ENCODE data around the gene ELAVL1.

ELAVL1 gene

GRCh38 chr19:7983995-7984837 lies 21.2 kb downstream of the ELAVL1 start:
- no peak for DNase-seq

GRCh38 chr19:7983286-7983950 lies 22.0 kb downstream of the ELAVL1 start:
- DNase-seq: no peak

- no peak for DNase-seq
These were observed 22.8 kb downstream of the ELAVL1 start for GRCh38 chr19:7982651-7983099.

DNA sequence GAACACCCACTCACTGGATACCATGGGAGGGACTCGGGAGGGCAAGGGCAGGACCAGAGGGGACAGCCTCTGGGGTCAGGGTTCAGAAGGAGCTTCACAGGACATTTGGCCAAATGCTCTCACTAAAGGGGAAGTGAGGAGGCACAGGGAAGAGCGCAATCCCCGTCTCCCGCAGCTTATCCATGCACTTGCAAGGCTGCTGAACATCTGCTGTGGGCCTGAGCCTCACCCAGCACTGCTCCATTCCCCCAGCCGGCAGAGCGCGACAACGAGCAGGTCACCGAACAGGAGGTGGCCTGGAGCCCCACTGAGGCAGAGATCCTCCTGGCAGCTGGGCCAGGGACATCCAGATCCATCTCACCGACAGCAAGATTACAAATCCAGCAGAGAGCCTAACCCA lies 23.3 kb downstream of the ELAVL1 start:
- DNase-seq: no peak

DNA sequence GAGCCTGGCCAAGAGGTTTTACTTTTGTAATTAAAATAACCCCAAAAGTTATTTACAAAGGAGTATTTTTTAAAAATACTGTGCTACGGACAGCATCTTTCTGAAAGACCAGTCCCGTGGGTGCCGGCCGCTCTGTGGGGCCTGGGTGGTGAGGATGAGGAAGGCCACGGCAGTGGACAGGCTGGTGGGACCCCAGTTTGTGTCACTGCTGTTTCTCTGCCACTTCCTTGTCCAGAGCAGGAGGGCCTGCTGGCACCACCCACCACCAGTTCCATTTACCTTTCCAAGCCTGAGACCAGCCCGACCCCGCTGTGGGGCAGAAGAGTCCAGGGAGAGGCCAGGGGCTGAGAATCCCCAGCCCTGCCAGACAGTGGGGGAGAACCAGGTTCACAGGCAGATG lies 23.8 kb downstream of the ELAVL1 start:
- no peak for DNase-seq

DNA sequence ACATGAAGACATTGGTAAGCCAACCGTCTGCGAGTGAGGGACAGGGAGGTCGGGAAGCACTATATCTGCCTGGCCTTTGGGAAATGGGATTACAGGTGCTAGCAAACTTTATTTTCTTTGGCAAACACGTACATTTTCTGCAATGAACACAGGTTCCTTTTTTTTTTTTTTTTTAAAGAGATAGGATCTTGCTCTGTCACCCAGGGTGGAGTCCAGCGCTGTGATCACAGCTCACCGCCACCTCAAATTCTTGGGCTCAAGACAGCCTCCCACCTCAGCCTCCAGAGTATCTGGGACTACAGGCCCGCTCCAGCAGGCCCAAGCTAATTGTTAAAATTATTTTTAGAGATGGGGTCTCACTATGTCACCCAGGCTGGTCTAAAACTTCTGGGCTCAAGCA lies 24.2 kb downstream of the ELAVL1 start:
- DNase-seq: no peak

- DNase-seq: no peak
These were observed 24.8 kb downstream of the ELAVL1 start for GRCh38 chr19:7980635-7981121.

GRCh38 chr19:7980168-7980567 lies 25.3 kb downstream of the ELAVL1 start:
- no peak for DNase-seq

GRCh38 chr19:7979559-7979958 lies 25.9 kb downstream of the ELAVL1 start:
- no peak for DNase-seq

DNA sequence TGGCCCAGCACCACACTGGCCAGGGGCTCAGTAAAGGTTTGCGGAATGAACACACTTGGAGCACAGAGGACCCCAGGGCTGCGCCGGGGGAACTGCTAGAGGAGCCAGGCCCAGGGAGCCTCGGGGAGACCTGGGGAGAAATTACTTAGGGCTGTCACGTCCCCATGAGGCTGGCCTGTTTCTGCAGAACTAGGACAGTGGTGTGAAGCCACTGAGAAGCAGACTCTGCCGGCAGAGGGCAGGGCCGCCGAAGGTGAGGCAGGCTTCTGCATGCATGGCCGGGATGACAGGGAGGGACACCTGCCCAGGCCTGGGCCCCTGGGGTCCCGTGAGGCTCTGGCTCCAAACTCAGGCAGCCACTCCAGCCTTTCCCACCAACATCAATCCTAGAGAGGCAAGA lies 26.4 kb downstream of the ELAVL1 start:
- no peak for DNase-seq

DNA sequence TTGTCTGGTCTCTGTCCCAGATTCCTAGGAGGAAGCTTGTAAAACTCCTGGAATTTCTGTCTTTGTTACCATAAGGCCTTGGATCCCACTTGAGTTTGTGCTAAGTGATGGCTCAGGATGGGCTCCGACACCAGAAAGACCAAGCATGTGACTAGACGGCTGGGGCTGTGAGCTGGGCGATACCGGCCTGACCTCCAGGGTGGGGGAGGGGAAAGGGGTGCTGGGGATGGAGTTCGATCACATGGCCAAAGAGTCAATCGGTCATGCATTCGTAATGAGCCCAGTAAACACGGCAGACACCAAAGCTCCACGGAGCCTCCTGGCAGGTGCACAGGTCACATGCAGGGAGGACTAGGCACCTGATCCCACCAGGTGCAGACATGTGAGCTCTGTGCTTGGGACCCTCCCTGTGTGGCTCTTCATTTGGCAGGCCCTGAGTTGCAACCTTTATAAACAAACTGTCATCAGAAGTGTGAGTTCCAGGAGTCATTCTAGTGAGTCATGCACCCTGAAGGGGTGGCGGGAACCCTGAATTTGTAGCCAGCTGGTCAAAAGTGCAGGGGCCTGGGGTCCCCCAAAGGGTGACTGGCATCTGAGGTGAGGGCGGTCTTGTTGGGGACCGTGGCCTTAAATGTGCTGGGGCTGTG lies 27.1 kb downstream of the ELAVL1 start:
- no peak for DNase-seq

- DNase-seq: no peak
These were observed 27.8 kb downstream of the ELAVL1 start for GRCh38 chr19:7977723-7978040.

DNA sequence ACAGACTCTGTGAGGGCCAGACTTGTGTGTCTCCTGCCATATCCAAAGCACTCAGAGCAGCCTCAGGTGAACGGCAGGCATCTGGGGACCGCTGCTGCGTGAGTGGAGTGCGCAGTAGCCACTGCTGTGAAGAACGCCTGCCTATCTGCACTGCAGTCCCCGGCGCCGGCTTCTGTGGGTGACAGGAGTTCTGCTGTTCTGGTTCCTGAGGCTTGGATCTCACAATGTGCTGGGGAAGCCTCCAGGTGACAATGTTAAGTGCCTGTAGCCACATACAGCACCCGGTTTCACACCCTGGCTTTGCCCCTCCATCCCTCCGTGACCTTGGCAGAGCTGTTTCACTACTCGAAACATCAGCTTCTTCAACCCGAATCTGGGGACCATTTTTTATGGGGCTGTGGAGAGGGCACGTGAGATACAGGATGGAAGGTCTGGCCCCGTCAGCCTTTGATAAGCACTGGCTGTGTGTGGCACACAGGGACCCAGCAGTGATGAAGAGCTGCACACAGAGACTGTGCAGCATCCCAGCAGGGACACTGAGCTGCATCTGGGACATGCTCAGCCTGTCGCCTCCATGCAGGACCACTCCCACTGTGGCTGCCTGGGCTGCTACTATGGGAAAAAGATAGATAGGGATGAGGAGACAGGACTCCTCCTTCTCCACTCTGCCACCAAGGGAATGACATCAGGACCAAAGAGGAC lies 28.3 kb downstream of the ELAVL1 start:
- DNase-seq: no peak

DNA sequence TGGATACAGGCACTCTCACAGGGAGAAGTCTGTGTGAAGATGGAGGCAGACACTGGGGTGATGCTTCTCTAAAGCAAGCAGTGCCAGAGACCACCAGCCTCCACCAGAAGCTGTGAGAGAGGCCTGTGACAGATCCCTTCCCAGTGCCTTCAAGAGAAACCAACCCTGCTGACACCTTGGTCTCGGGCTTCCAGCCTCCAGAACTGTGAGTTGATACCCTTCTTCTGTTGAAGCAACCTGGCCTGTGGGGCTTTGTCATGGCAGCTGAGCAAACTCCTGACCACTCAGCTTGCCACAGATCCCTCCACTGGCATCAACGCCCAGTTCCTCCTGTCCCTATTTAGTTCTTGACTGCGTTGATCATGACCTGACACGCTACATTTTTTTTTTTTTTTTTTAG lies 29.0 kb downstream of the ELAVL1 start:
- no peak for DNase-seq

- DNase-seq: no peak
These were observed 30.4 kb downstream of the ELAVL1 start for GRCh38 chr19:7975037-7975436.

GRCh38 chr19:7973883-7974282 lies 31.6 kb downstream of the ELAVL1 start:
- DNase-seq: no peak

- DNase-seq: no peak
These were observed 33.6 kb downstream of the ELAVL1 start for GRCh38 chr19:7971553-7972520.

- peak; percentile 38 for DNase-seq
These were observed 34.6 kb downstream of the ELAVL1 start for GRCh38 chr19:7970716-7971448.

DNA sequence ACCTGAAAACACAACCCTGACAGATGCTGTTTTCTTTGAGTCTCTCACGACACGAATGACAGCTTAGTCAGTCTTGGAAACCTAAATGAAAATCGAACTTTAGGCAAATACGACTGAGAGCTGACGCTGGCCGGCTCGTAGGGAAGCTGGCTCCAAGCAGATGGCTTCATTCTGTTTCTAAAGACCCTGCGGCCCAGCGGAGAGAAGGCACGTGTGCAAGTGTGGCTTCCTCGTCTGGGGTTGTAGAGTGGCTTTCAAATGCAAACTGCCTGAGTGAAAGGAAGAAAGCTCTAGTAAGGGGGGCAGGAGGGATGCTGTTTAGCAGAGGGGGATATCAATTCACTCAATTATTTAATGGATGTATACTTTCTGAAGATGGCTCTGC lies 35.9 kb downstream of the ELAVL1 start:
- DNase-seq: no peak

- no peak for DNase-seq
These were observed 36.5 kb downstream of the ELAVL1 start for GRCh38 chr19:7968796-7969554.
